Measurements from ENCODE around the gene PTGR3. TPM values are rescaled to one million over a fixed set of nuclear protein-coding genes. Genes with fewer than 3 reads are reported as not detected.

The PTGR3 gene
- total and polyA plus RNA-seq, 8 donors = 9.9 to 45.5 (median 15.7) TPM

DNA sequence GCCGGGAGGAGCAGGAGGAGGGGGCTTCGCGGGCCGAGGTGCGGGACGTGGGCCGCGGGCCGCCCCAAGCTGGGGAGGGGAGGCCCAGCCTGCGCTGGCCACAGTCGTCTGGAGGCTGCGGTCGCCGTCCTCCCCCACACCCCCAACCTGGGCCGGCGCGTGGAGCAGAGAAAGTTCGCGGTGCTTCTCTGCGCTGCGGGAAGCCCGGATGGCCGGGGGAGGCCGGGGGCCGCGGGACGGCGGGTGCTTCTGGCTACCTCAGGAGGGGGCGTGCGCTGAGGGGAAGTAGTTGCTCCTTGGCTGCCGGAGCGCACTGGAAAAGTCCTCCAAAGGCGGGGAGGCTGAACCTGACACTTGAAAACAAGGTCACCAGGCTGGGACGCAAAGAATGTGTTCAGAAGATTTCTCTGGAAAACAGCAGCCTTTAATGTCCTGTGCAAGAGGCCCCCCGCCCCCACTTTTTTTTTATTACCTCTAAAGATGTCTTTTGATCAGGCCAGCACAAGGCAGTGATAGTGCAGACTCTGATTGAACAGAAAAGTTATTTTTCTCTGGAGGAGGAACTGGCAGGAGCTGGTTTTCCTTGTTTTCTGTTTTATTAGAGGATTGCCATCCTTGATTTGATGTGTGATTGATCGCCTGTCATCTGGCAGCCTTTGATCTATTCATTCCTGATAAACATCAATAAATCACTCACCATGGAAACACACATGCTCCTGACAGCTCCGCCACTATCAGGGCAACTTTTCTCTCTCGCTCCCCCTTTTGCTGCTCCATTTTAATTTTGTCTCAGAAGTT, 3.2 kb upstream of the PTGR3 start:
- Histone ChIP-seq H3K9me3 (no peaks in the 10 kb centered on the region), H3K4me1 (peaks cover 33 to 67% (median 55%) of the 10 kb centered on the region in 4 donors), H3K36me3 (no peaks in the 10 kb centered on the region), H3K27ac (peak overlapping the region; percentile 70 to 87 (median 83)), H3K27me3 (no peaks in the 10 kb centered on the region), H3K4me3 (peak overlapping the region; percentile 61 to 97 (median 81))
- intact Hi-C loops (cut with DNase I; ENCODE audit: low total_unique reads) = no loop called here
- WGBS, 5 donors = 4 to 21% (median 6%) methylated on average over 8 to 38 of the region's 38 CpGs
- no peak for TF ChIP-seq POLR2AphosphoS5 (IDR thresholded peaks at IDR 0.05)
- no peak for TF ChIP-seq EP300 (IDR thresholded peaks at IDR 0.05)
- no peak for TF ChIP-seq POLR2A (IDR thresholded peaks at IDR 0.05)
- TF ChIP-seq, protein P1, sequence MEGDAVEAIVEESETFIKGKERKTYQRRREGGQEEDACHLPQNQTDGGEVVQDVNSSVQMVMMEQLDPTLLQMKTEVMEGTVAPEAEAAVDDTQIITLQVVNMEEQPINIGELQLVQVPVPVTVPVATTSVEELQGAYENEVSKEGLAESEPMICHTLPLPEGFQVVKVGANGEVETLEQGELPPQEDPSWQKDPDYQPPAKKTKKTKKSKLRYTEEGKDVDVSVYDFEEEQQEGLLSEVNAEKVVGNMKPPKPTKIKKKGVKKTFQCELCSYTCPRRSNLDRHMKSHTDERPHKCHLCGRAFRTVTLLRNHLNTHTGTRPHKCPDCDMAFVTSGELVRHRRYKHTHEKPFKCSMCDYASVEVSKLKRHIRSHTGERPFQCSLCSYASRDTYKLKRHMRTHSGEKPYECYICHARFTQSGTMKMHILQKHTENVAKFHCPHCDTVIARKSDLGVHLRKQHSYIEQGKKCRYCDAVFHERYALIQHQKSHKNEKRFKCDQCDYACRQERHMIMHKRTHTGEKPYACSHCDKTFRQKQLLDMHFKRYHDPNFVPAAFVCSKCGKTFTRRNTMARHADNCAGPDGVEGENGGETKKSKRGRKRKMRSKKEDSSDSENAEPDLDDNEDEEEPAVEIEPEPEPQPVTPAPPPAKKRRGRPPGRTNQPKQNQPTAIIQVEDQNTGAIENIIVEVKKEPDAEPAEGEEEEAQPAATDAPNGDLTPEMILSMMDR (IDR thresholded peaks at IDR 0.05) = no peak
- peak in 1 of 2 donors; percentile 78 for DNase-seq

DNA sequence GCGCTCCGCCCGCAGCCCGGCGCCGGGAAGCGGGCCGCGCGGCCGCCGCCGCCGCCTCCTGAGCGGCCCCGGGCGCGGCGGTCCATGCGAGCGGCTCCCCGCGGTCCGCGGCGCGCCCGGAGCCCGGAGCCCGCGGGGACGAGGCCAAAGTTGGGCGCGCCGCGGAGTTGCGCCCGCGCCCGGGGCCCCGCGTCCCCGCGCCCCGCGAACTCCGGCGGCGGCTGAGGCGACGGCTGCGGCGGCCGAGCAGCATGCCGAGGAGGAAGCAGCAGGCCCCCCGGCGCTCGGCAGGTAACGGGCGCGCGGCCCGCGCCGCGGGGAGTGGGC, 2.6 kb upstream of the PTGR3 start:
- Histone ChIP-seq H3K4me3 (peak overlapping the region; percentile 61 to 97 (median 81)), H3K36me3 (no peaks in the 10 kb centered on the region), H3K27ac (peak overlapping the region; percentile 70 to 87 (median 83)), H3K4me1 (peaks cover 38 to 67% (median 55%) of the 10 kb centered on the region in 4 donors), H3K9me3 (no peaks in the 10 kb centered on the region), H3K27me3 (no peaks in the 10 kb centered on the region)
- DNase-seq = no peak
- intact Hi-C loops (cut with DNase I; ENCODE audit: low total_unique reads) = no loop called here
- WGBS, 5 donors = 0 to 1% (median 0%) methylated on average over 1 to 66 of the region's 66 CpGs; no CpG with 5 or more reads in 1 of the 5 donors
- TF ChIP-seq POLR2AphosphoS5 (IDR thresholded peaks at IDR 0.05) = no peak
- TF ChIP-seq POLR2A (IDR thresholded peaks at IDR 0.05) = no peak
- TF ChIP-seq, protein P1 (IDR thresholded peaks at IDR 0.05) = no peak
- no peak for TF ChIP-seq EP300 (IDR thresholded peaks at IDR 0.05)

DNA sequence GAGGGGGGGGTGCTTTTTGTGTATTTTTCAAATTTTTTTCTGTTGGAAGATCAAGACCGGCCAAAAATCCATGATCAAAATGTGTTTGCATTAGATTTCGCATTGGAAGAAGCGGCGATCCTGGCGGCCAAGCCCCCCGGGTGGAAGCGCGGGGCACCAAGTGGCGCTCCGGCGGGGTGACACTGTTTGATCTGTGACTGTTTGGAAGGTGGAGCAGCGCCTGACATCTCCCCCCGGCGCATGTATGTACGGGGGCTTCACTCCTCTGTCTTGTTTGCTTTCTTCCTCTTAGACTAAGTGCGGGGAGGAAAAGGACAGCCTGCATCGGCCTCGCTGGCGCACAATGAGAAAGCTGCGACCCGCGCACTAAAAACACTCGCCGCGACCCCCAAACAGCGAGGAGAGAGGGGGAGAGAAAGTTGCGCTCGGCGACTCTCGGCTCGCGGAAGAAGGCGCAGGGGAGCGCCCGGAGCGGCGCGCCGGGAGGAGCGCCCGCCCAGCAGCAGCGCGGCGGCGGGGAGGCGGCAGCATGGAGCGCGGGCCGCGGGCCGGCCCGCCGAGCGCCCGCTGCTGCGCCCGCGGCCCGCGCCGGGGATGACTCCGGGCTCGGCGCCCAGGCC, 2.2 kb upstream of the PTGR3 start:
- DNase-seq = peak in 1 of 2 donors; percentile 62
- TF ChIP-seq, protein P1 (IDR thresholded peaks at IDR 0.05) = no peak
- TF ChIP-seq POLR2AphosphoS5 (IDR thresholded peaks at IDR 0.05) (no peak), POLR2A (IDR thresholded peaks at IDR 0.05) (no peak), EP300 (IDR thresholded peaks at IDR 0.05) (no peak)
- peak overlapping the region; percentile 75 to 98 (median 96) for H3K27ac ChIP-seq
- intact Hi-C loops (cut with DNase I; ENCODE audit: low total_unique reads) = no loop called here
- H3K9me3 ChIP-seq = no peaks in the 10 kb centered on the region
- H3K4me3 ChIP-seq = peak overlapping the region; percentile 80 to 97 (median 89)
- no peaks in the 10 kb centered on the region for H3K36me3 ChIP-seq
- no peaks in the 10 kb centered on the region for H3K27me3 ChIP-seq
- 0 to 1% (median 0%) methylated on average over 42 to 64 of the region's 64 CpGs for WGBS, 5 donors
- peaks cover 40 to 67% (median 56%) of the 10 kb centered on the region in 4 donors for H3K4me1 ChIP-seq

DNA sequence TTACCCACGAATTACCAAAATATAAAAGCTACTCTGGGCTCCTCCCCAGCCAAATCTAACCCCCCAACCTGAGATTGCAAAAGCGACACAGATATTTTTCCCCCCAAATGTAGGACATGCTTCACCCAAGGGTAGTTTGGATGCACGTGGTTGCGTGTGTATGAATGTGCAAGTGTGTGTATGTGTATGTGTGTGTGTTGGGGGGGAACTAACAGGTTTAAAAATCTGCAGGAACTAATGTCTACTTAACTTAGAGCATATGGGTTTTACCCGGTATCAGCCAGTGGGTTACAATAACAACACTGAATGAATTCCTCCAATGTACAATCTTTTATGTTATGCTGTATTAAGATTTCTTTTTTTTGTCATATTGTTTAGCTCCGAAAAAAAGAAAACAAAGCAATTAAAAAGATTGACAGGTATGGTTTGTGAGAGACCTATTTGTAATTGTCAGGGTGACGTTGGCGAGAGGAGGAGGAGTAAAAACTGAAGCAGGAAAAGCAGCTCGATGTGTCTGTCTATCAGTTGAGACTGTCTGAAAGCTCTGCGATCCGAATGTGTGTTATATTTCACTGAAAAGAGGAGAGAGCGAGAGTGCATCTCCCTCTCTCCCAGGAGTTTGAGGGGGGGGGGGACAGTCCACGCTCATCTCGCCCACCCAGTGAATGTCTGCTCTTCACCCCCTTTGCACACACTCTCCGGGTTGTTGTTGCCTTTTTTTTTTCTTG, 1.5 kb upstream of the PTGR3 start, which contains the start of gene TSHZ1:
Gene TSHZ1 (plus strand): TSS at position 524 of the 728 bp plus-strand sequence. CDS start 1,080 bp downstream, outside the sequence.
- no peaks in the 10 kb centered on the region for H3K36me3 ChIP-seq
- peak; percentile 51 to 95 for DNase-seq
- H3K27me3 ChIP-seq = no peaks in the 10 kb centered on the region
- TF ChIP-seq EP300 (IDR thresholded peaks at IDR 0.05) (no peak), POLR2AphosphoS5 (IDR thresholded peaks at IDR 0.05) (peak; percentile 57 to 84 (median 84)), POLR2A (IDR thresholded peaks at IDR 0.05) (peak in 1 of 4 donors; percentile 59)
- TF ChIP-seq, protein P1 (IDR thresholded peaks at IDR 0.05) = no peak
- peaks cover 46 to 65% (median 57%) of the 10 kb centered on the region in 4 donors for H3K4me1 ChIP-seq
- intact Hi-C loops (cut with DNase I; ENCODE audit: low total_unique reads) = no loop called here
- WGBS, 5 donors = 1 to 3% (median 2%) methylated on average over 15 of the region's 15 CpGs
- no peaks in the 10 kb centered on the region for H3K9me3 ChIP-seq
- peak within 1 kb of the TSS; percentile 96 to 99 (median 98) for H3K27ac ChIP-seq
- H3K4me3 ChIP-seq = peak within 1 kb of the TSS; percentile 80 to 97 (median 89)
